ENCODE results near the gene MRPL49.

The MRPL49 gene

DNA sequence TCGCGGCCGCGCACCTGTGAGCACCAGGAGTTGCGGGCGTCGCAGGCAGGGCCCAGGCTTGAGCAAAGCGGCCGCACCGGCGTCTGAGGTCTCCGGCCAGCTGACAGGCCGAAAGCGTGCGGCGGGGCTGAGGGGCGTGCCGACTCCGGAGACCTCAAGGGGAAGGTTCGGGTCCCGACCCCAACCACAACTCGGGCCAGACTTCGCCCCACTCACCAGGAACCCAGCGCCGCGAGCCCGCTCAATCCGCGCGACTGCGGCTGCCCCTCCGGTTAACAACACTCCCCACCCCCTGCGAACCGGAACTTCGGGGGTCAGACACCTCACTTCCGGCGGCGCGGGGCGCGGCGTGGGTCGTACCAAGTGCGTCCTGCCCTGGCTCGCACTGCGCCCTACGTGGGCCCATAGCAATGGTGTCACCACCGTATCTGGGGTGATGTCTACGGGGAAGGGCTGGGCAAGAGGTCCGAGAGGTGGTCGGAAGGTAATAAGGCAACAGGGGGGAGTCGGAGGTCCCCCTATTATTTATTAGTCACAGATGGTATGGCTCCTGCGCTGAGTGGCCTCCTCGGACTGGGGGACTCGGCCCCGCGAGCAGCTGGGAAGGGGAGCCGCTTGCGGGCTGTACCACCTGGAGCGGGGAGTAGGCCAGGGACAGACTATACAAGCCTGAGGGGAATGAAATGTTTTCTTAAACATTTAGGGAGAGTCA, 12.3 kb downstream of the MRPL49 start, which contains the start of gene SYVN1:
Gene SYVN1 (minus strand): TSS at position 280 of the 712 bp plus-strand sequence. CDS start 918 bp downstream, outside the sequence.
- no peak for TF ChIP-seq CTCF (conservative IDR thresholded peaks at IDR 0.05; ENCODE audit: control insufficient read depth, insufficient read depth, low read depth, low read length)
- DNase-seq (ENCODE audit: low read depth): peak; percentile 77
- peak within 1 kb of the TSS; percentile 89 for H3K4me3 ChIP-seq (ENCODE audit: control insufficient read depth, low read depth, low read length)

- H3K4me3 ChIP-seq (ENCODE audit: control insufficient read depth, low read depth, low read length): peak overlapping the region; percentile 89
- peak; percentile 95 for DNase-seq (ENCODE audit: low read depth)
- TF ChIP-seq CTCF (conservative IDR thresholded peaks at IDR 0.05; ENCODE audit: control insufficient read depth, insufficient read depth, low read depth, low read length): no peak
Observed at GRCh38 chr11:65134952-65135632, 13.0 kb downstream of the MRPL49 start.

DNA sequence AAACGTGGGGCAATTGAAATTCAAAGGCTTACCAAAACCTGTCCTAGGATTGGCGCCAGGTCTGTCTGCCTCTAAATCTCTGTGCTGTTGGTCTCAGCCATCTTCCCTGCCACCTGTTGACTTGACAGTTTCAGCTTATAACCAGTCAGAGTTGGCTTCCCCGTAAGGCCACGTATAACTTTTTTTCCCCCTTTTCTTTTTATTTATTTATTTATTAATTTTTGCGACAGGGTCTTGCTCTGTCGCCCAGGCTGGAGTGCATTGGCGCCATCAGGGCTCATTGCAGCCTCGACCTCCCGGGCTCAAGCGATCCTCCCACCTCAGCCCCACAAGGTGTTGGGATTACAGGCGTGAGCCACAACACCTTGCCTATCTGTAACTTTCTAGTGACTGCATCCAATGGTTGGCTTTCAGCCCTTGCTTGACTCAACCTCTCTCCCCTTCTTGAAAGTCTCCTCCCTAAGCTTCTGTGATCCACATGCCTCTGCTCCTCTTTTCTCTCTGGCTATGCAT, 13.6 kb downstream of the MRPL49 start:
- TF ChIP-seq CTCF (conservative IDR thresholded peaks at IDR 0.05; ENCODE audit: control insufficient read depth, insufficient read depth, low read depth, low read length): no peak
- DNase-seq (ENCODE audit: low read depth): no peak
- peak overlapping the region; percentile 89 for H3K4me3 ChIP-seq (ENCODE audit: control insufficient read depth, low read depth, low read length)

DNA sequence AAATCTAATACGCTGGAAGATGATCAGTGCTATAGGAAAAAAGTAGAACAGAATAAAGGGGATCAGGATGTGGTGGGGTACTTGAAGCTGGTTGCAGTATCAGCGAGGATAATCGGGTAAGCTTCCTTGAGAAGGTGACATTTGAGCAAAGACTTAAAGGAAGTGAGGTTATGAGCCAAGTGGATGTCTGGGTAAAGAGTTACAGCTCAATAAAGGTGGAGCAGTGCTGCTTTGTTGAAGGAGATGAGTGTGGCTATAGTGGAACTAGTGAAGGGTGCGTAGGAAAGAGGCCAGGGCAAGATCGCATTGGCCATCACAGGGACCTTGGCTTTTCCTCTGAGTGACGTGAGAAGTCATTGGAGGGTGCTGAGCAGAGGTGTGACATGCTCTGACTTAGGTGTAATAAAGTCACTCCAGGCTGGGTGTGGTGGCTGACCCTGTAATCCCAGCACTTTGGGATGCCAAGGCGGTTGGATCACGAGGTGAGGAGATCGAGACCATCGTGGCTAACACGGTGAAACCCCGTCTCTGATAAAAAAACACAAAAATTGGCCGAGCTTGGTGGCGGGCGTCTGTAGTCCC, 14.5 kb downstream of the MRPL49 start:
- no peak for DNase-seq (ENCODE audit: low read depth)
- no peak overlapping the region for H3K4me3 ChIP-seq (ENCODE audit: control insufficient read depth, low read depth, low read length)
- TF ChIP-seq CTCF (conservative IDR thresholded peaks at IDR 0.05; ENCODE audit: control insufficient read depth, insufficient read depth, low read depth, low read length): no peak

GRCh38 chr11:65141896-65142494, 19.9 kb downstream of the MRPL49 start:
- TF ChIP-seq CTCF (conservative IDR thresholded peaks at IDR 0.05; ENCODE audit: control insufficient read depth, insufficient read depth, low read depth, low read length): no peak
- no peak overlapping the region for H3K4me3 ChIP-seq (ENCODE audit: control insufficient read depth, low read depth, low read length)
- no peak for DNase-seq (ENCODE audit: low read depth)

GRCh38 chr11:65147352-65148075, 25.4 kb downstream of the MRPL49 start:
- no peak for DNase-seq (ENCODE audit: low read depth)

More at GRCh38 chr11:65147352-65148075, 25.4 kb downstream of the MRPL49 start:
- no peak overlapping the region for H3K4me3 ChIP-seq (ENCODE audit: control insufficient read depth, low read depth, low read length)
- TF ChIP-seq CTCF (conservative IDR thresholded peaks at IDR 0.05; ENCODE audit: control insufficient read depth, insufficient read depth, low read depth, low read length): no peak
